Activated effector memory CD4-positive, alpha-beta T cell treated with anti-CD3 and anti-CD28 coated beads, Interleukin-2, amount 50 U/mL, for 16 hours (primary cell): ENCODE results near the gene RAB4A.

ENCODE experiments used
- DNase-seq: peaks from one replicate; pipeline ENCODE4 v3.0.0-alpha.2; 2020

The RAB4A gene

GRCh38 chr1:229341774-229342655 is 71.1 kb downstream of the RAB4A start:
- peak; percentile 94 for DNase-seq

DNA sequence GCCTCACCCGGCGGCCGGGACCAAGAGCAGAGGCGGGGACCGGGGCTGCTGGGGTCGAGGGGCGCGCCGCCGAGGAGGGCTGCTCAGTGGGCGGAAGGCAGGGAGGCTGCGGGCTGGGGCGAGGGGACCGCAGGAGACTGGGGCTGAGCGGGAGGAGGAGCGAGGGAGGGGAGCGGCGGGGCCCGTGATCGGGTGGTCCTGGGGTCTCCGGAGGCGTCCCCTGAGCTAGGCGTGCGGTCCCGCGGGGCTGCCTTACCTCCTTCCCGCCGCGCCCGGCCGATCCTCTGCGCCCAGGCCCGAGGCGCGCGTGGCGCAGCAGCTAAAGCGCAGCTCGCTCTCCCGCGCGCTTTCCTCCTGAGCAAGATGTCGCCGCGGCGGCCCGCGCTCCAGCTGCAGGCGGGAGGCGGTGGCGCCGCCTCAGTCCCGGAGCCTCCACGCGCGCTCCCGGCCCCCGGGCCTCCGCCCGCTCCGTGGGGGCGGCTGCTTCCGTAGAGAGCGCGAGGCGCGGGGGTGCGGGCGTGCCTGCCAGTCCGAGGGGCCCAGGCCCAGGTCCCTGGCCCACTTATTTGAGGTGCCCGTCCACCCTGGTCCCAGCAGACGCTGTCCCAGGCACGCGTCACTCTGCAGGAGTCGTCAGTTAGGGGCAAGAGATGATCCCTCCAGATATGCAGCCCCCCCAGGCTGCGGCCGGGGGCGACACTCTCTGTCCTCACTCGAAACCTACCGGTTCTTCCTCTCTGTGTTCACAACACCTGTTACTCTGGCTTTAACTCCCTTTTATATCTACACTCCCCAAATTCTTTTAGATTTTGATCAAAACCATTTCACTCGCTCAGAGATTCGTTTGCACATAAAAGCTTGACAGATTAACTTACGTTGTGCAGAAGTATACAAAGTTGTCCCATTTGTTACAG is 72.0 kb downstream of the RAB4A start, which contains the start of gene CCSAP:
CCSAP (minus strand) TSS at position 392 of the 914 bp plus-strand sequence. CDS start 582 bp downstream, outside the sequence.
- DNase-seq: peak; percentile 86

DNA sequence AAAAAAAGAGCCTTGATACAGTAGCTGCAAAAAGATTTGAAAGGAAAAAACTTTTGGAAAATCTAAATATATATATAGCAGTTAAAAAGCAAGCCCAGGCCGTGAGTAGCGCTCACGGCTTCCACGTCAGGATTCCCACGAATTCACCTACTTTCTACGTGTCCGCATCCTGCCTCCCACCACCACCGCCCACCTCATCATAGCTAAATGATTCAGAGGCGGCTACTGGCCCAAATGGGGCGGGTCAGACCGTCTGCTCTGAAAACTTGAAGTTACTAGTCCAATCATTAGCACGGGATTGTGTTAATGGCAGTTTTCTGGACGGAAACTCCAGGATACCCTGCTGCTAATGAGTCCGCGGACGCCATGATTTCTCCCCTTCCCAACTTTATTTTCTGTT is 73.2 kb downstream of the RAB4A start:
- DNase-seq: peak; percentile 72

DNA sequence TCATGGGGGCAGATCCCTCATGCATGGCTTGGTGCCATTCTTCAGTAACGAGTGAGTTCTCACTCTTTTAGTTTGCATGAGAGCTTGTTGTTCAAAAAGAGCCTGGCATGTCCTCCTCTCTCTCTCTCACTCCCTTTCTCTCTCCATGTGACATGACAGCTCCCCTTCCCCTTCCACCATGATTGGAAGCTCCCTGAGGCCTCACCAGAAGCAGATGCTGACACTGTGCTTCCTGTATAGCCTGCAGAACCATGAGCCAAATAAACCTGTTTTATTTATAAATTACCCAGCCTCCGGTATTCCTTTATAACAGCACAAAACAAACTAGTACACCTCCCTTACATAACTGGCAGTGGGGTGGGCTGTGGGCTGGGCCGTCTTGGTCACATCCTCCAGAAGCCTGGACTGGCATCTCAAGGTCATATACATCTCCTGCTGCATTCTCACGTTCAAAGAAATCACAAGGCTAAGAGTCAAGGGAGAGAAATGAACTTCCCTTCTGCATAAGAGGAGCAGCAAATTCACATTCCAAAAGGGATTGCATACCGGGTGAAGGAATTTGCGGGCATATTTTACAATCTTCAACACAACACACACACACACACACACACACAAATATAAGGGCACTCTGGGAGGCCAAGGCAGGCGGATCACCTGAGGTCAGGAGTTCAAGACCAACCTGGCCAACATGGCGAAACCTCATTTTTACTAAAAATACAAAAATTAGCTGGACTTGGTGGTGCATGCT is 74.2 kb downstream of the RAB4A start:
- DNase-seq: no peak

DNA sequence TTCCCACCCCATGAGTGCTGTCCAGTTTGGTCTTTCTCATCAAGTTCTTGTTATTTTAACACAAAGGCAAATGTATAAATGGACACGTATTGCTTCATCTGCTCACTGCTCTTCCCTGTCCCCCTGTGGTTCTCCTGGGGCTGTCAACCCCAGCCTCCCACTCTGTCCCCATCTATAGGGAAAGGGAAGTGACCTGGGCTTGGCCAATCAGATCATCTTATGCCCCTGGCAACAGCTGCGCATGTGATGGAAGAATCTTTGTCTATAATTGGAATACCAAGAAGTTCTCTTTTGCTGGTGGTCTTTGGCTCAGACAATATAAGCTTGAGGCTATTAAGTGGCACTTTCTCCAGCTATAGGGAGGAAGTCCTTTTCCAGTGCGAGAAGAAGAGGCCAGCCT is 76.6 kb downstream of the RAB4A start:
- DNase-seq: no peak

DNA sequence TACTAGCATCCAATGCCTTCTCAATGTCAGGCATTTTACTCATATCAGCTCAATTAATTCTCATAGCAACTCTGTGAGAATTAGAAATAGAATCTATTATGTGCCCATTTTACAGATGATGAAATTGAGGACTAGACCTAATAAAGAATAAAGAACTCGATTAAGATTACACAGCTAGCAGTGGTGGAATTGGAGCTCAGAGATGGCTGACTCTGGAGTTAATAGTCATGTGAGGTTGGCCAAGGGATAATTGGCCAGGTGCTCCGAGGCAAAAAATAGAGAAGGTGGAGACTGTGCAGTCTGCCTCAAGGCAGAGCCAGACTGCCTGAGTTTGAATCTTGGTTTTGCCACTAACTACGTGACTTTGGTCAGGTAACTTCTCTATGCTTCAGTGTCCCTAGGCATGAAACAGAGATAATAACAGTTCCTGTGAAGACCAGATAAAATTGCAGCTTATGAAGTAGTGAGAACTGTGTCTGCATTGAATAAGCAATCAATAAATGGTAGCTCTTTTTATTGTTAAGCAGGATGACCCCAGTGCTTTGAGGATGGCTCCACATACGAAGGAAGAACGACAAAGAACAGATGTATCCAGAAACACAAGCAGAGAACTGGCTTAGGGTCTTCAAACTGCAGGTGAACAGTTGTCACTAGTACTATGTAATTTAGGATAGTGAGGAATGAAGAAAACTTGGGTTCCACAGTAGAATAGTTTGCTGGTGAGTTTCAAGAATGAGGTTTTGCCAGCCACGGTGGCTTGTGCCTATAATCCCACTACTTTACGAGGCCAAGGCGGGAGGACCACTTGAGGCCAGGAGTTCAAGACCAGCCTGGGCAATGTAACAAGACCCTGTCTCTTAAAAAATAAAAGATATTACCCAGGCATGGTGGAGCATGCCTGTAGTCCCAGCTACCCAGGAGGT is 78.8 kb downstream of the RAB4A start:
- DNase-seq: no peak

GRCh38 chr1:229352975-229353374 is 82.1 kb downstream of the RAB4A start:
- no peak for DNase-seq

- no peak for DNase-seq
Observed at GRCh38 chr1:229354226-229354625, 83.3 kb downstream of the RAB4A start.
